NB4 (cell line): ENCODE data around the gene REEP3.

Experiments
- DNase-seq: peaks from one replicate; pipeline ENCODE4 v3.0.0; 2010; ENCODE audit warnings: low read depth
- H3K4me3 ChIP-seq: one replicate; pipeline ENCODE4 v1.5.1; 2011; ENCODE audit warnings: mild to moderate bottlenecking, low read depth, low read length, moderate library complexity
- MYC ChIP-seq: IDR thresholded peaks from 2 replicates; pipeline ENCODE4 v1.6.1; 2011; ENCODE audit warnings: low read depth, low read length
- POLR2A ChIP-seq: IDR thresholded peaks from 2 replicates; pipeline ENCODE4 v1.6.1; 2011; ENCODE audit warnings: mild to moderate bottlenecking; ENCODE audit not compliant: insufficient read length; ENCODE audit errors: extremely low read depth
- TF ChIP-seq, protein P1 (sequence below): IDR thresholded peaks from 2 replicates; pipeline ENCODE4 v1.6.1; 2011; ENCODE audit warnings: low read depth, low read length
- TF ChIP-seq, protein P2 (sequence below): IDR thresholded peaks from one replicate; pipeline ENCODE4 v1.5.1; 2012; ENCODE audit warnings: low read depth, low read length

Gene REEP3

DNA sequence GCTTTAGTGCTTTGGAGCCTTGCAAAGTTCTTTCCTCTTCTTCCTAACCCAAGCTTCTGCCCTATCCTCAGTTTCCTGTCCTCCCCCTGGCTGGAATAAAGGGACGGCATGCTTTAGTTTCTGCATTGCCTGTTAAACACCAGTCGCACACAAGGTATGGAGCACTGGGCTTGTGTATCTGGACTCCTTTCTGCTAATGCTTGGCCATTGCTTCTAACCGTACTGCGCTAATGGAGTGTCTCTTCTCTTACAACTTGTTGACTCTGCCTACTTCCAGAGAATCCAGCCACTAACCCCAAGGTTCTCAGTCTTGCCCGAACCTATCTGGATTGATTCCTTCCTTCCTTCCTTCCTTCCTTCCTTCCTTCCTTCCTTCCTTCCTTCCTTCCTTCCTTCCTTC, 120.6 kb downstream of the REEP3 start:
- DNase-seq, result no peak
- TF ChIP-seq, protein P1, sequence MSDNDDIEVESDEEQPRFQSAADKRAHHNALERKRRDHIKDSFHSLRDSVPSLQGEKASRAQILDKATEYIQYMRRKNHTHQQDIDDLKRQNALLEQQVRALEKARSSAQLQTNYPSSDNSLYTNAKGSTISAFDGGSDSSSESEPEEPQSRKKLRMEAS, result no peak
- TF ChIP-seq, protein P2, sequence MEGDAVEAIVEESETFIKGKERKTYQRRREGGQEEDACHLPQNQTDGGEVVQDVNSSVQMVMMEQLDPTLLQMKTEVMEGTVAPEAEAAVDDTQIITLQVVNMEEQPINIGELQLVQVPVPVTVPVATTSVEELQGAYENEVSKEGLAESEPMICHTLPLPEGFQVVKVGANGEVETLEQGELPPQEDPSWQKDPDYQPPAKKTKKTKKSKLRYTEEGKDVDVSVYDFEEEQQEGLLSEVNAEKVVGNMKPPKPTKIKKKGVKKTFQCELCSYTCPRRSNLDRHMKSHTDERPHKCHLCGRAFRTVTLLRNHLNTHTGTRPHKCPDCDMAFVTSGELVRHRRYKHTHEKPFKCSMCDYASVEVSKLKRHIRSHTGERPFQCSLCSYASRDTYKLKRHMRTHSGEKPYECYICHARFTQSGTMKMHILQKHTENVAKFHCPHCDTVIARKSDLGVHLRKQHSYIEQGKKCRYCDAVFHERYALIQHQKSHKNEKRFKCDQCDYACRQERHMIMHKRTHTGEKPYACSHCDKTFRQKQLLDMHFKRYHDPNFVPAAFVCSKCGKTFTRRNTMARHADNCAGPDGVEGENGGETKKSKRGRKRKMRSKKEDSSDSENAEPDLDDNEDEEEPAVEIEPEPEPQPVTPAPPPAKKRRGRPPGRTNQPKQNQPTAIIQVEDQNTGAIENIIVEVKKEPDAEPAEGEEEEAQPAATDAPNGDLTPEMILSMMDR, result no peak
- TF ChIP-seq MYC (no peak), POLR2A (no peak)

DNA sequence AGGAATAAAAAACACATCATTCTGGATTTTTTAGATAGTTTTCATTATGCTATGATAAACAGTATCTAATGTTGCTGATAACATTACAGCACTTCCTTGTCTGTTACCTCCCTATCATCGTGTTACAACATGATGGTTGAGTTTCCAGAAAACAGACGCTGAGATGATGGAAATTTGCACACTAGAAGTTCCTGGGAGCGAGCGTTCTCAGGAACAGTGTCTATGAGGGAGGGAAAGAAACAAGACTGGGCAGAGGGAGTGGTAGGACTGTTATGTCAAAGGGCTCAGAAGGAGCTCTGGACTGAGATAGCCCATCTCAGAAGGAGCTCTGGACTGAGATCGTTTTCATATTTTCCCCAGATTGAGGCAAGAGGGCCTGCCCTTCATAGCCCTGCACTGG, 121.6 kb downstream of the REEP3 start:
- TF ChIP-seq MYC, result no peak
- TF ChIP-seq, protein P1, result no peak
- TF ChIP-seq, protein P2, result no peak
- DNase-seq, result no peak
- H3K4me3 ChIP-seq, result no peak overlapping the region

More for the DNA sequence above, 120.6 kb downstream of the REEP3 start:
- H3K4me3 ChIP-seq, result no peak overlapping the region

DNA sequence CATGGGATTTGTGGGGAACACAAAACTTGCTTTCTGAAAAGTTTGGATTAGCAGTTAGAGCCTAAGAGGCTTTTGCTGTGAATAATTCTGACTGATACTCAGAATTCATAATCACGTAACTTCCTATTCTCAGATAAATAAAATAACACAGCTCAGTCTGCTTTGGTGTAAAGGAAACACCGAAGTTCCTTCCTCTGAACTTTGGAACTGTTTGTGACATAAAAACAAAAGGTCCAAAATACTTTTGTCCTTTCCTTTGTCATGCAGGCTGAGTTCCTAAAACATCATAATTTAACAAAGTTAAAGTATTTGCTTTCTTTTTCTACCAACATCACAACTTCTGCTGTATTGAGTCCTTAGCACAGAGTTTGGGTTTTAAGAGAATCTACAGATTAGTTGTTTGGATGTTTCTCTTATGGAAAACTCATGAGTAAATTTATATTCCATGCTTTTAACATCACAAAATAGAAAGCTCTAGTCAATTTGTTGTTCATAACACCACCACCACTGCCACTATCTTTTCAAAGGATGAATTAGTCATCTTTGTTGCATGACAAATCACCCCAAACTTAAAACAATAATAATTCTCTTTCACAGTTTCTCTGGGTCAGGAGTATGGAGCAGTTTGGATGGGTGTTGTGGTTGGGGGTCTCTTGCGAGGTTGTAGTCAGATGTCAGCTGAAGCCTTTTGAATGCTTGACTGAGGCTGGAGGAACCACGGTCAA, 123.4 kb downstream of the REEP3 start:
- DNase-seq, result no peak
- TF ChIP-seq, protein P2, result no peak
- TF ChIP-seq, protein P1, result no peak
- TF ChIP-seq MYC (no peak), POLR2A (no peak)
- H3K4me3 ChIP-seq, result no peak overlapping the region

DNA sequence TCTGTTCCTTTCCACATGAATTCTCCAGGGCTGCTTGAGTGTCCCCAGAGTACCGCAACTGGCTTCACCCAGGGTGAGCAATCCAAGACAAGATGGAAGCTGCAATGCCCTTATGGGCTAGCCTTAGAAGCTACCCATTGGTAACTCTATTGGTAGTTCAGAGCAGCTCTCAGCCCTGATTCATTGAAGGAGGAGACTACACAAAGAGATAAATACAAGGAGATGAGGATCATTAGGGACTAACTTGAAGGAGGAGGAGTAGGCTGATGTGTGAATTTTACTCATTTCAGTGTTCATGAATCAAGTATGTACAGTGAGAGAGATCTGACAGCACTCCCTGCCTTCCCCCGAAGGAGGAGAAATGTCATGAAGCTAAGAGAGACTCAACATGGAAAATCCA, 124.0 kb downstream of the REEP3 start:
- TF ChIP-seq MYC (no peak), POLR2A (no peak)
- TF ChIP-seq, protein P2, result no peak
- TF ChIP-seq, protein P1, result no peak
- no peak overlapping the region for H3K4me3 ChIP-seq
- DNase-seq, result no peak

DNA sequence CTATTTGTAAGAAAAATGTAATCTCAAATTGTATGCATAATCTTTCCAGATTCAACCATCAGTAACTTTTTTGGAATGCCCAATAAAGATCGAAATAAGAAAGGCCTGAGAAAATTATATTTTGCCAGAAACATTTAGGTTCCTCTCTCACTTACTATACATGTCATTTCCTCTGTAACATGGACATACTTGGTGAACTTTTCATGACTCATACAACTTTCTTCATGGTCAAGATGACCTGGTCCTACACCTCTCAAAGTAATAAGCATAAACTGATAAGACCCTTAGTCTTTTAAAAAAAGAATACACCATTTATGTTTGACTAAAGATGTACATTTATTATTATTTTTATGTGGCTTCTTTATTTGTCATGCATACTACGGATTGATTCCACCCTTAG, 125.3 kb downstream of the REEP3 start:
- H3K4me3 ChIP-seq, result no peak overlapping the region
- no peak for DNase-seq
- TF ChIP-seq, protein P2, result no peak
- TF ChIP-seq MYC (no peak), POLR2A (no peak)
- TF ChIP-seq, protein P1, result no peak
